GM21526 (cell line): Measurements from ENCODE around the gene FGGY.
"Not testable (repeated sequence)": the region's sequence is repeated elsewhere in the genome, so short reads cannot be mapped to it uniquely, and the experiment has no call there.

ENCODE experiments used
- ATAC-seq: cut with Tn5 transposase; IDR thresholded peaks from one replicate; pipeline ENCODE4 v1.9.1; 2021; ENCODE audit warnings: moderate library complexity; ENCODE audit not compliant: unreplicated experiment, low FRiP score

FGGY gene

GRCh38 chr1:59474496-59474895 is 177.6 kb downstream of the FGGY start:
- no peak for ATAC-seq

- ATAC-seq, result no peak
Observed at GRCh38 chr1:59475737-59476136, 178.8 kb downstream of the FGGY start.

GRCh38 chr1:59477286-59477685 is 180.4 kb downstream of the FGGY start:
- ATAC-seq, result no peak

GRCh38 chr1:59477867-59478266 is 181.0 kb downstream of the FGGY start:
- no peak for ATAC-seq

GRCh38 chr1:59478822-59479221 is 181.9 kb downstream of the FGGY start:
- ATAC-seq, result no peak

GRCh38 chr1:59480188-59480888 is 183.4 kb downstream of the FGGY start:
- no peak for ATAC-seq

GRCh38 chr1:59481881-59482505 is 185.1 kb downstream of the FGGY start:
- ATAC-seq, result no peak

GRCh38 chr1:59482986-59483385 is 186.1 kb downstream of the FGGY start:
- ATAC-seq, result no peak

GRCh38 chr1:59484096-59484495 is 187.2 kb downstream of the FGGY start:
- ATAC-seq, result no peak

GRCh38 chr1:59485171-59485570 is 188.3 kb downstream of the FGGY start:
- ATAC-seq, result no peak

GRCh38 chr1:59485949-59486348 is 189.1 kb downstream of the FGGY start:
- ATAC-seq, result no peak

- ATAC-seq, result no peak
Observed at GRCh38 chr1:59486615-59487014, 189.7 kb downstream of the FGGY start.

GRCh38 chr1:59487335-59488031 is 190.6 kb downstream of the FGGY start:
- no peak for ATAC-seq

GRCh38 chr1:59492500-59492899 is 195.6 kb downstream of the FGGY start:
- ATAC-seq, result no peak

- no peak for ATAC-seq
Observed at GRCh38 chr1:59494145-59494833, 197.4 kb downstream of the FGGY start.

- not testable (repeated sequence) for ATAC-seq
Observed at GRCh38 chr1:59496156-59496555, 199.3 kb downstream of the FGGY start.

- no peak for ATAC-seq
Observed at GRCh38 chr1:59497616-59498015, 200.7 kb downstream of the FGGY start.

- no peak for ATAC-seq
Observed at GRCh38 chr1:59498640-59499039, 201.7 kb downstream of the FGGY start.

GRCh38 chr1:59499273-59499942 is 202.5 kb downstream of the FGGY start:
- ATAC-seq, result no peak

GRCh38 chr1:59499943-59500569 is 203.2 kb downstream of the FGGY start:
- ATAC-seq, result no peak
